ENCODE data around the gene PHACTR3.

PHACTR3 gene

DNA sequence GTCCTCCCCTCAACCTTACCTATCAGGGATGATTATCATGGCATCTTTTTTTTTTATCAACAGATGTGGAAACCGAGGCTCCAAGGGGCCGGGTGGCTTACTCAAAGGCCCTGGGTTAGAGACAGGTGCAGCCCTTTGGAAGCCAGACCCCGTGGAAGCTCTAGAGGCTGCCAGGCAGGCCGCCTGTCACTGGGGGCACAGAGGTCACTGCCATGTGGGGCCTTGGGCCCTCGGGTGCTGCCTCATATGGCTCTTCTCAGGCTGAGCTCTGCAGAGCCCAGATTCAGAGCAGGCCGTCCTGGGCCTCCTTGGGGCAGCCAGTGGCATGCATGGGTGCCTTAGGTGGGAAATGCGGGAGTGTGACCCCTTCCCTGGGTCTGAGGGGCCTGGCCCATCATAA is 136.3 kb downstream of the PHACTR3 start:
- no peak for DNase-seq

DNA sequence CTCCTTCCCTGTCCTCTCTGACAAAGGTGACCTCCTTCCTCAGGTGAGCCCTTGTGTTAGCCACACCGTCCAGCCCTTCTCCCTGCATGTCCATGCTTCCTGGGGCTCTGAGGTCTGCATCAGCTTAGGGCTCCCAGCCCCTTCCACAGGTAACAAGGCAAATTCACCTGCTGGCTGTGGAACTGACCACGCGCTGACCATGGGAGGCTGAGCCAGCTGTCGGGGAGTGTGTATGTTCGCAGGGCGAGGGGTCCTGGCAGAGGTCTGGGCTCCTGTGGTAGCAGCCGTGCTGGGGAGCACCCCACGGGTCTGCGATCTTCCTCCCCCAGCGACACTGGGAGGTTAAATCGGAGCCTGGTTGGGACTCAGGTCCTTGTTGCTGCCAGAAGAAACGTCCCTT is 136.7 kb downstream of the PHACTR3 start:
- DNase-seq: no peak

DNA sequence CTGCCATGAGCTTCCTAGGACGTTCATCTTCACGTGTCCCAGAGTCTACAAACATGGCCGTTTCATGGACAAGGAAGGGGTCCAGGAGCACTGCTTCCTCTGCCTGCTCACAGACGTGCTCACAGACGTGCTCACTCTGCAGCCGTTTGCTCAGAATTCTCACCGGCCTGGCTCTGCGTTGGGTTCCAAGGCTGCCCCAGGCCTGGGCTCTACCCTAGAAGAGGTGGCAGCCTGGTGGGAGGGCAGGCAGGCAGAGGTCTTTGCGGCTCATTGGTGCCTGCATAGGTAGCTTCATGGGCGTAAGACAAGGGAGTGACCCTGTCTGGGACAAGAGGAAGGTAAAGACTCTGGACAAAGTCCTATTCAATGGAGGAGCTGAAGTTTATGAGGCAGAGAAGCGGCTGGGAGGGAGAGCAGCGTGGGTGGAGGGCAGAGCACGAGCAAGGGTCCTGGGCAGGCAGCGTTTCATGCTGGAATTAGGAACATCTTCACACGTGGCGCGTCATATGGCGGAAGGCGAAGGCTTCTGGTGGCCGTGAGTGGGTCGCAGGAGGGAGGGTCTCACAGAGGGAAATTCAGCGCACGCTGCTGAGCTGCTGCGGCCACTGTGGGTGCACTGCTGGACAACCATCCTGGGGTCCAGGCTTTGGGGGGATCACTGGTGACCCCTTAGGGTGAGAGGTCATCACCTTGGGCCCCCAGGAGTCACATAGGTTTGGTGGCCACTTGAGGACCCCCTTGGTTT is 138.2 kb downstream of the PHACTR3 start:
- no peak for DNase-seq

DNA sequence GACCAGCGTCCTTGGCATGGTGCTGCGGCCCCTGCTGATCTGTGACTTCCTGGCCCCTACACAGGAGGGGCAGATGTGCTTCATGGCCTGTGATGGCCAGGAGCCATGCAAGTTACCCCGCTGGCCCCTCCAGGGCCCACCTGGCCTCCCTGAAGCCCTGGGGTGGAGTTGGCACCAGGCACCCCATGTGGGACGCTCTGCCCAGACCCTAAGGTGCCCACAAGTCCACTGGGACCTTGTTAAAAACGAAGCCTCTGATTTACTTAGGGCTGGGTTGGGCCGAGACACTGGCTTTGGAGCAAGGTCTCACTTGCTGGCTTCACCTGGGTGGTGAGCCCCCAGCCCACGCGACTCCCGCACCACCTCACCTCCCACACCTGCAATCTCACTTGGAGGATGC is 139.0 kb downstream of the PHACTR3 start:
- DNase-seq: no peak

DNA sequence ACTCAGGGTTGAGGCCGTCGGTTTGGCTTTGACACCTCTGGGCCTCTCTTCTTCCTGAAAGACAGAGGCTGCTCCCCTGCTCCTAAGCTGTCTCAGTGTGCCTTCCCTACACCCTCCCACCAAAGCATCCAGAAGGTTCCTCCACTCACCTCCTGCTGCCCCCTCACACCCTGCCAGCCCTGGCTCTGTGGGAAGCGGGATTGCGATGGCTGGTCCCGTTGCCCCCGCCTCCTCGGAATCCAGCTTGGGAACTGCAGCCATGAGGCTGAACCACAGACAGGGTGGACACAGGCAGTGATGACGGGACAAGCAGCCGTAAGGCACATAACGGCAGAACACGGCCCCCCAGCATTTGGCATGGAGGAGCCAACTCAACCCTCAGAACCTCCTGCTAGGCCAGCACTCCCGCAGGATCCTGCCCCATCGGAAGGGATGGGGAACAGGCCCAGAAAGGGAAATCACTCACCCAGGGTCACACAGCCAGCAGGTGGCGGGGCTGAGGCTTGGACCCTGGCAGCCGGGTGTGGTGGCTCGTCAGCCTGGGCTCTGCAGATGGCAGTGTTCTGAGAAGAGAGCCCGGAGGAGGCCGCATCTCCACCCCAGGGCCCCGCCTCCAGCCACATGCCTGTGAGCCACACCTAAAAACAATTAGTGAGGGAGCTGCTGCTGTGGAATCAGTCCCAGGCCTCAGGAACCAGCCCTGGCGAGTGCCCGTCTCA is 139.6 kb downstream of the PHACTR3 start:
- DNase-seq: peak; percentile 15

DNA sequence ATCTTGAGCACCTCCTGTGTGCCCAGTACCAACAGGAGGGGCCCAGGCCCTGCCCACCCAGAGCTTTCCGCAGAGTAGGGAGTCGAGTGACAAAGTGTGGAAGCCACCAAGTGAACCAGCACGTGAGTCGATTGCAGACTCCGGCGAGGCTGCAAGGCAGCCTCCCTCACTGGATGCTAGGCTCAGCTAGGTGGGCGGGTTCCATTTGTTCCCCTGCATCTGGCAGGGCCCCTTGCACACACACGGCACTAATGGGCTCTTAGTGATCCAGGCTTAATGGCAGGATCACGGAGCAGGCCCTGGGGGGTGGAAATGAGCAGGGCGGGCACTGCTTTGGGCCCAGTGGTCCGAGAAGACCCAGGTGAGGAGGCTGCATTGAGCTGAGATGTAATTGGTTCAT is 140.4 kb downstream of the PHACTR3 start:
- no peak for DNase-seq

DNA sequence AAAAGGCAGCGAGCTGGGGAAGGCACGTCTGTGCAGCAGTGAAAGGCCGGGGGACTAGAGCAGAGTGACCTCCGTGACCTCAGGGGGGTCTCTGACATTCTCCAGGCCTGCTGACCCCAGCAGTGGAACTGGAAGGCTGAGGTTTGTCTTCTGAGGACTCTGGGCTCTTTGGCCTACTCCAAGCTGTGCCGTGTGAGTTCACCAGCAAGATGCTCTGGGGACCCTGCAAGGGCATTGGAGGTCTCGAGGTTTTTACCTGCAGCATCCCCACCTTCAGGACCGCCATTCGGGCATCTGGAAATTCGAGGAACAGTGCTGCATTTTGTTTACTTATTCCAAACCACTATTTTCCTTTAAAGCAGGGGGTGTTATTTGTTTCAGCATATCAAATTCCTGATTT is 140.9 kb downstream of the PHACTR3 start:
- no peak for DNase-seq

DNA sequence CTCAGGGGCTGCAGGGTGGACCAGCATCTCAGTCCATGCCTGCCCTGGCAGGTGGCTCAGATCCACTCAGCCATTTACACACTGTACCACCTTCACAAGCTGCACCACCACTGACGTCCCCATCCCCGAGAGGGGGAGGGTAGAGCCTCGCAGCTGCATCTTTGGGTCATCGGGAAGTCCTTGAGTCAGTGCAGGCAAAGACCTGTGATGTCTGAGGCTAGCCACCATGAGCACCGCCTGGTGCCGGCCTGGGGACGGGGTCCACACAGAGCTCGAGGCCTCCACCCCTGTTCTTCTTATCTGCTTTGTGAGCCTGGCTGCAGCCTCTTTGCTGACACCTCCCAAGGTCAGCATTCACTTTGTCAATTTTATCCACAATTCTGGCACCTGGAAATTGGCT is 141.4 kb downstream of the PHACTR3 start:
- no peak for DNase-seq

DNA sequence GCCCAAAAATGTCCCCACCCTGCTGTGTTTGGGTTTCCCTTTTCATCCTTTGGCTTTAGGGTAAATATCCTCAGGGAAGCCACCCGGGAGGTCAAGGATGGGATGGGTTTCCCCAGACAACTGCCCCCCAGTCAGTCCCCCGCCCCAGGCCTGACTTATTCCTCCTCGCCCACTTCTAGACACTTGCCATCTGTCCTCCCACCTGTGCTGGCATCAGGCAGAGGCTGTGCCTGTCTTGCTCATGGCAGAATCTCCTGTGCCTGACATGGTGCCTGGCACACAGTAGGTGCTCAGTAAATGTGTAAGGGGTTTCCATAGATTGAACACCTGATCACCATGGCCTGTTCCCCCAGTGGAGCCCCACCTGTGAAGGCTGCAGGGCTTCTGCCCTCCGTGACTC is 141.8 kb downstream of the PHACTR3 start:
- DNase-seq: no peak

DNA sequence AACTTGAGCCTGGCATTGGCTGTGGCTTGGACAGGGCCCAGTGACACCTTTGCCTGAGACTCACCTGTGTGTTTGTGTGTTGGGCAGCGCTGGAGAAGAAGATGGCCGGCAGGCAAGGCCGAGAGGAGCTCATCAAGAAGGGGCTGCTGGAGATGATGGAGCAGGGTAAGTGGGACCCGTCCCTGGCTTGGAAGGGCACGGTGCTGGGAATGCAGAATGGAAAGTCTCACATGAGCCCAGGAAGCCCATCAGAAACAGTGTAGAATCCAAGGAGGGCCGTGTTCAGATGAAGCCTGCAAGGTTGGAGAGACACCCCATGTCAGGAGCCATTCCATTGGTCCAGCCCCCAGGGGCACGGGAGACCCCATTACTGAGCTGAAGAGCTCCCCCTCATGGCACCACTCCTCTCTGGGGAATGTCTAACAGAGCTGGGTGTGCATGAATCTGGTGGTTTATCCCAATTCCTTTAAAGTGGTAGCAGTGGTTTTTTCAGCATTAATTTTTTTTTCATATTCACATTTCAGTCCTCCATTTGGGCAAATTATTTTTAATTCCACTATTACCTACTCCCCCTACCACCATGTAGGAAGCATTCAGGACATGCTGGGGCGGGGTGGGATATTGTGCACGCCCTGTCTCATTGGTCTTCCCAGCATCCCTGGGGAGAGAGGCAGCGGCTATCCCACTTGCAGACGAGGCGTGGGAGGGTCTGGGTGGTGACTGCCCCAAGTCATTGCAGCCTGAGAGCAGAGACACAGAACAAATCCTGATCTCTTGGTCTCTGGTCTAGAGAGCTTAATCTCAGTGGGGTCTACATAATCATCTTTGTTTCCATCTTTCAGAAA is 143.6 kb downstream of the PHACTR3 start:
- no peak for DNase-seq

DNA sequence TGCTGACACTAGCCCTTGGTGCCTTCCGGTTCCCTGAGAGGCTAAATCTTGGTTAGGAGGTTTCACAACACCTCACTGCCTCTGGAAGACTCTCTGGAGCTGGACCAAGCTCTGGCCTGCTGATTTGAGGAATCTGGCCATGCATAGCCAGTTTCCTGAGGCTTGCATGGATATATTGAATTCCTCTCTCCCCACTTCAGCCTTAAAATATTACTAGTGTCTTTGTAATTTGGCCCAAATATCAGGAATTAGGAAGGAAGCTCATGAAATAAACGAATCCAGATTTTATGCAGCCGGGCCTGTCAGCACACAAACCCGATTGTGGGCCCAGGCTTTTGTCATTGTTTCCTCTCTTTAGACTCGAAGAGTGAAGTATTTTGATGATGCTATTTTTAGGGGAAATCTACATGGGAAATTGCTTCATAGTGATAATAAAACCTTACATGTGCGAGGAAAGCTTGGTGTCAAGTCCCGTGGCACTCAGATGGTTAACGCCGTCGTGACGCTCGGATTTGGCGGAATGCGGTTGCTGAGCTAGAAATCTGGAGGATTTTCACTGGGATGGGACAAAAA is 144.4 kb downstream of the PHACTR3 start:
- DNase-seq: no peak

DNA sequence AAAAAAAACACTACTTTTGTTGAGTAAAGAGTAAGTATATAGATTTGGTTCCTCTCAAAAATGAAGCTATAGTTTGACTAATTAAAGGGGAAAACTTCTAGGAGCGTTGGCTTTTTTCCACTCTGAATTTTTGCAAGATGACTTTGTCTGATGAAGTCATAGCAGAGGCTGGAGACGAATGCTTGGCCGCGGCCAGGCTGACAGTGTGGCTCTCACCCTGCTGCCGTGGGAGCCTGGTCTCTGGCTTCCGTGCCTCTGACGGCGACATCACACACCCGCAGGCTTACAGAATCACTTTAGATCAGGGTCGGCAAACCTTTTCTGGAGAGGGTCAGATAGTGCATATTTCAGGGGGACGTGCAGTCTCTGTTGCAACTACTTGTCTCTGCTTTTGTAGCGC is 145.0 kb downstream of the PHACTR3 start:
- no peak for DNase-seq

DNA sequence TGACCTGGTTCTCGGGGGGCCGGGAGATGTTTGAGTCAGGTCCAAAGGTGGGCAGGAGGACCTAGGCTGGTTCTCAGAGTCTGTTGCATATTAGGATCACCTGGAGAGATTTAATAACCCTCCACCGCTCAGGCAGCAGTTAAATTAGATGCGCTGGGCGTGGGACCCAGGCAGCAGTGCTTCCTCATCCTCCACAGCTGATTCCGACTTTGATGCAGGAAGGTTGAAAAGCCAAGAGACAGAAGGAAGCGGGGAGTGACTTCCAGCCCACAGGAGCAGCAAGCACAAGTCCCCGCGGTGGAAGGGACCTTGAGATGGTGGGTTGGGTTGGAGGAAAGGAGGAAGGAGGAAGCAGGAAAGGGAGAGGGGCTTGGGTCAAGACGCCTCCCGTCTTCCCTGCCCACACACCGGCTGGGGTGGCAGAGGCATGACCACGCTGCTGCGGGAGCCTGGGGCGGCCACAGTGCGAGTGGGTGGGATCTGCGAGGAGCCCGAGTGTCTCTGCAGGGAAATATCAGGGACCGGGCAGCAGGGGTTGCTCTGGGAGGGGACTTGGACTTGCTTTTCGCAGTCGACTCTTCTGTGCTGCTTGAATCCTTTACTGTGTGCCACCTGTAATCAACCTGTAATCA is 146.0 kb downstream of the PHACTR3 start:
- DNase-seq: no peak

DNA sequence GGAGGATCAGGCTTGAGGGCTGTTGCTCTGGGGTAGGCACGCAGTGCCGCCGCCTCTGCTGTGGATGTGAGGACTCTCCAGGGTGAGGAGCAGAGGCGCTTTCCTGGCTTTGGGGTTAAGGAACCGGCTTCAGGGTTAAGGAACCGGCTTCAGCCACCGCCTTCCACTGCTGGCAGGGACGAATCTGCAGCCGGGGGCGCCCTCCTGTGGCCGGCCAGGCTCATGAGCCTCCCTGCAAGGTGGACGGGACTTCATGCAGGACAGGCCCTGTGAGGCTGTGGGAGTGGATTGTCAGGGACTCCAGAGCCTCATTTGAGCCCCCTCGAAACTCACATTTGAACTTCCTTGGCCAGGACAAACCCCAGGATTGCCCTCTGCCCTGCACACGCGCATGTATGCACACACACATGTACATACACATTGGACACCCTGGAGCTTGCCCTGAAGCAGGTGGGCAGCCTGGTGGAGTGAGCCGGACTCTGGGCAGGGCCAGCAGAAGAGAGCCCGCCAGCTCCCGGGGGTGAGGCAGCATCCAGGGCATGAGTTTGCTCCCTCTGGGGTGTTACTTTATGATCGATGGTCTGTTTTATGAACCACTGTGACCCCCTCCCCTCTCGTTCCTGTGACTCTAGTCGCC is 146.9 kb downstream of the PHACTR3 start:
- peak; percentile 57 for DNase-seq

DNA sequence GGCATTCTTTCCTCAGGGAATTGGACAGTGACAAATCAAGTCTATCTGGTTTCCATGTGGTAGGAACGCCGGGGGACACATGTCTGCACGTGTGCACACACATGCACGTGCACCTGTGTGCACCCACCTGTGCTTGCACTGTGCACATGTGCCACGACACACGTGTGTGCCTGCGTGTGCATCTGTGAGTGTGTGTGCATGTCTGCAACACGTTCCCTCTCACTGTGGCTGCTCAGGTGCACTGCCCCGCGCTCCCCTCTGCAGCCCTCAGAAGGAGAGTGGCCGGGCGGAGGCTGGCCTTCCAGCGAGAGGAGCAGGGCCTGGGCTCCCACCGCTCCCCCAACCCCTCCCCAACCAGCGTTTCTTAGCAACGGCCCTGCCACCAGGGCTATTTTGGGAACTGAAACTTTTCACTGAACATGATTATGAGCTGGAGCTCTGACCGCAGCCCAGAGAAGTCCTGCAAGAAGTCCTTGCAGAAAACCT is 147.8 kb downstream of the PHACTR3 start:
- DNase-seq: no peak

DNA sequence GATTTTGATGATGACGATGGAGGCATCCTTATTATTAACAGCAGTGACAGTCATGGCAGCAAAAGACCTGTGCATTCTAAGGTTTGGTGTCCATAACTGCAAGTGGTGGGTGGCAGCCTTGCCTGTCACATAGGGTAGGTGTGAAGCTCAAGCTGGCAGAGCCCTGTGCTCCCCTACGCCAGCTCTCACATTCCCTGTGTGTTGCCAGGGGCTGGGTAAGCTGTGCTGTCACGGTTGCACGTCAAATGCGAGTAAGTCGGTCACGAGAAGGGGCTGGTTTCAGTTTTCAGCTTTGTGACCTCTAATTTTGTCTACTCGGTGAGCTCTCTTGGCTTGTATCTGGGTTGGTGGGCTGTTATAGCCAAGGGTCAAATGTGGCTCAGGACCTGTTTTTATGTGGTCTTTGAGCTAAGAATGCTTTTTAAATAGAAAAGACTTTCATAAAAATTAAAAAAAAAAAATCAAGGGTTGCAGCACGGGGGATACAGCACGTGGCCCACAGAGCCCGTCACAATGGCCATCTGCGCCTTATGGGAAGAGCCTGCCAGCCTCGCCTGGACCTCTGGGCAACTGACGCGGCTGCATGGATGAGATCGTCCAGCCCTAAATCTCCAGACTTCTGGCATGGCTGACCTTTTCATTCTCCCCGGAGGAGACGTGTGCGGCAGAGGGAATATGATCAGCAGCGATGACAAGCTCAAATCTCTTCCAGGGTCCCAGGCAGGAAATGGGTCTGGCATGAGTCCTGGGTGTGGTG is 148.5 kb downstream of the PHACTR3 start:
- DNase-seq: no peak

DNA sequence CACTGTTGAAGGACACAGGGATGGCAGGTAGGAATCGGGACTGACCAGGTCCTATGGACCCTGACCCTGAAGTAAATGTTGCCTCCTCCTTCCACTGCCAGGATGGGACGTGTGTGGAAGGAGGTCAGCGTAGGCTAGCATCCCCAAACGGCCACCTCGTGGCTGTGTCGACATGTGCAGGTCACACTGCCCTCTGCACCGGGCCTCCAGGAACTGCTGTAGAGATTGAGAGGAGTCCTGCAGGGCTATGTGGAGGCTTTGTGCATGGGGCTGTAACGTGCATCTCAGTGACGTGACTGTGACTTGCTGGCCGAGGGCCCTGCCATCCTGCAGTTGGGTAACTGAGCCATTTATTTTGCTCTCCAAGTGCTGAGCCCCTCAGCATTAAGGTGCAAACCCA is 149.5 kb downstream of the PHACTR3 start:
- DNase-seq: no peak

DNA sequence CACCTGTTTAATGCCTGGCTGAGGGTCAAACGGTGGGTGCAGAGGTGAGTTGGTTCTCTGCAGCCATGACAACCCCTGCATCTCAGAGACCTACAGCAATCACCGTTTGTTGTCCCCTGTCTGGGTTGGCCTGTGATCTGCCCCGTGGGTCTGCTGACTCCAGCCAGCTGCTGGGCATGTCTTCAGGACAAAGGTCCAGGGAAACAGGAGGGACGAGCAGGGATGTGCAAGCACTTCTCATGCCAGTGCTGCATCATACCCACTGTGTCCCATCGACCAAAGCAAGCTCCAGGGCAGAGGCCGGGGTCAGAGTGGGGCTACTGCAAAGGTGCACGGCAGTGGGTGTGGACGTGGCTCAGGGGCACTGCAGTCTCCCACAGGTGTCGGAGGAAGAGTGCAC is 150.2 kb downstream of the PHACTR3 start:
- DNase-seq: no peak

DNA sequence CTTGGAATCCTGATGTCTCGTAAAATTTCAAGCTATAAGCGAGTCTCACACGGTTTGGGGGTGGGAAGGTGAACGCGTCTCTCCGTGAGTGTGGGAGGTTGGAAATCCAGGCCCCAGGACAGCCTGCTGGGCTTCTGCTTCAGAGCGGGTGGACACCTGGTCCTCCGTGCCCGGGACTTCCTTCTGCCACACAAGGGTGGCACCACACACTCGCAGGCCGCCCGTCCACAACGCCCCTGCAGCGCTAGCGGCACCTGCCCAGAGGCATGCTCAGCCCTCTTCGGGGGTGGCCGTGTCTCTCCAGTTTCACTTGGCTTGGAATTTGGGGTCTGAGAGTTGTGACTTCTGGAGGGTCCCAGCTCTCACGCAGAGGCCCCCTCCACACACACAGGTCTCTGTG is 151.9 kb downstream of the PHACTR3 start:
- no peak for DNase-seq

DNA sequence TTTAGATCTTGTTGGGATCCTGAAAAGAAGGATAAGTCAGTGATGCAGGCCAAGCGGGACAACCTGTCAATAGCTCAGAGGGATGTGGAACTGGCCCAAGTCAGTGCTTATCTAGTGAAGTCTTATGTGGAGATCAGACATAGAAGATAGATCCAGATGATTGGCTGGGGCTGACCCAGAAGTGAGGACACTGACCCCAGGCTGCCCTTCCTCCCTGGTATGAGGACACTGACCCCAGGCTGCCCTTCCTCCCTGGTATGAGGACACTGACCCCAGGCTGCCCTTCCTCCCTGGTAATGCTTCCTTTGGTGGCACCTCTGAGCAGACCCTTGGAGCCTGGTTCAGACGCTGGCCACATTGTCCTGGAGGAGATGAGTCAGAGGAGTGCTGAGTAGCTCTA is 159.7 kb downstream of the PHACTR3 start:
- DNase-seq: no peak

DNA sequence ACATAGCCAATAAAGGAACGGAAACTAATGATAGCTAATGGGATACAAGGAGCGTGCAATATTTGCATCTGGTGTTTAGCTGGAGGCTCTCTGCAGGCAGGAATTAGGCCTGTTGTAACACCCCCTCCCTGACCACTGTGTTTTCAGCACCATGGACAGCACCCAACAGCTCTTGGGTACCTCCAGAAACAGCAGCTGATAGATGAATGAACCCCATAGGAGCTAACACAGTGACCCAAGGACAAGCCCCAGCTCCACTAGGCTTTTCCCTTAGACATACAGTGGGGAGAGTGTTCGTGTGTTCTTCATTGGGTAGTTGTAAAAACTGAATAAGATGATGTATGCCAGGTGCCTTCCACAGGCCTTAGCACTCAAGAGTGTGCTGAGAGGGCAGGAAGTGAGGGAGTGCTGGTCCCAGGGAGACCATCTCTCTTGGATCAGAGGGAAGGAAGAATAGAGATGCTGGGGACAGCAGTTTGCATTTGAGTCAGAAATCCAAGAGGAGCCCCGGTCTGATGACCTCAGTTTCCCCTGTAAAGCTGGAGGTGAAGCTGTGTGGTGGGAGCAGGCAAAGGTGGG is 161.3 kb downstream of the PHACTR3 start:
- peak; percentile 11 for DNase-seq

Data from activated CD4-positive, alpha-beta T cell treated with anti-CD3 and anti-CD28 coated beads, Interleukin-10, Interleukin-2, amounts not matched to agents 100 ng/mL and 50 ng/mL, durations not matched to agents 16 hours and 8 hours (primary cell).